Measurements from ENCODE around the gene SETD5.

Gene SETD5

DNA sequence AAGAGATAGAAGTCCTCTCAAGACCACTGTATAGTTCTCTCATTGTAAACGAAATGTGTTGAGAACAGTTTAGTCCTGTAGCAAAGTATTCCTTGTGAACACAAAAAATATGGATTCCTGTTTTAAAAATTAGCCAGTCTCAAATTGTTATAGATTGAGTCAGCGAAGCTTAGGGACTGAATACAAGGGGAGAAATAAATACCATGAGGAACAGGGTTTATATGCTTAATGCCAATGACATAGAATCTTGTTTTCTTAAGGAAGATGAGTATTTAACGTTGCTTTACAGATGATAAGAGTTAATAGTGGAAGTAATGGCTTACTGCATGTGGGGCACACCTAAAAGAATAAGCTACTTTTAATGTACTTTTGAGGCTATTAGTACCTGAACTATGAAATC, 37.9 kb downstream of the SETD5 start:
- H3K9me3 ChIP-seq (ENCODE audit: insufficient read depth, low read depth, low read length): no peaks in the 10 kb centered on the region
- H3K36me3 ChIP-seq (ENCODE audit: insufficient read depth, low read length): peaks cover 100% of the 10 kb centered on the region
- no peak overlapping the region for H3K4me3 ChIP-seq (ENCODE audit: low read length, poor library complexity, severe bottlenecking)
- TF ChIP-seq, protein P1, sequence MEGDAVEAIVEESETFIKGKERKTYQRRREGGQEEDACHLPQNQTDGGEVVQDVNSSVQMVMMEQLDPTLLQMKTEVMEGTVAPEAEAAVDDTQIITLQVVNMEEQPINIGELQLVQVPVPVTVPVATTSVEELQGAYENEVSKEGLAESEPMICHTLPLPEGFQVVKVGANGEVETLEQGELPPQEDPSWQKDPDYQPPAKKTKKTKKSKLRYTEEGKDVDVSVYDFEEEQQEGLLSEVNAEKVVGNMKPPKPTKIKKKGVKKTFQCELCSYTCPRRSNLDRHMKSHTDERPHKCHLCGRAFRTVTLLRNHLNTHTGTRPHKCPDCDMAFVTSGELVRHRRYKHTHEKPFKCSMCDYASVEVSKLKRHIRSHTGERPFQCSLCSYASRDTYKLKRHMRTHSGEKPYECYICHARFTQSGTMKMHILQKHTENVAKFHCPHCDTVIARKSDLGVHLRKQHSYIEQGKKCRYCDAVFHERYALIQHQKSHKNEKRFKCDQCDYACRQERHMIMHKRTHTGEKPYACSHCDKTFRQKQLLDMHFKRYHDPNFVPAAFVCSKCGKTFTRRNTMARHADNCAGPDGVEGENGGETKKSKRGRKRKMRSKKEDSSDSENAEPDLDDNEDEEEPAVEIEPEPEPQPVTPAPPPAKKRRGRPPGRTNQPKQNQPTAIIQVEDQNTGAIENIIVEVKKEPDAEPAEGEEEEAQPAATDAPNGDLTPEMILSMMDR (conservative IDR thresholded peaks at IDR 0.05; ENCODE audit: low read length): no peak
- TF ChIP-seq EZH2phosphoT487 (IDR thresholded peaks at IDR 0.05; ENCODE audit: borderline replicate concordance): no peak
- no peak overlapping the region for H3K4me2 ChIP-seq (ENCODE audit: low read depth, low read length, poor library complexity, severe bottlenecking)
- no peaks in the 10 kb centered on the region for H3K9me2 ChIP-seq (replicated peaks; ENCODE audit: low read depth, low read length)
- H2AFZ ChIP-seq (ENCODE audit: low read length): no peak overlapping the region
- H3F3A ChIP-seq (ENCODE audit: low read depth): no peaks in the 10 kb centered on the region
- H3K4me1 ChIP-seq (ENCODE audit: insufficient read depth, low read length, poor library complexity, severe bottlenecking): no peaks in the 10 kb centered on the region
- no peaks in the 10 kb centered on the region for H3K27me3 ChIP-seq (ENCODE audit: insufficient read depth, low read length, poor library complexity, severe bottlenecking)
- H4K20me1 ChIP-seq (ENCODE audit: insufficient read depth, low read length, poor library complexity, severe bottlenecking): peaks cover 30% of the 10 kb centered on the region
- no peak overlapping the region for H3K9ac ChIP-seq (ENCODE audit: low read depth, low read length, poor library complexity, severe bottlenecking)
- H3K79me2 ChIP-seq (ENCODE audit: insufficient read depth, low read length): peaks cover 3% of the 10 kb centered on the region; the same call in 1 of the 2 replicates

DNA sequence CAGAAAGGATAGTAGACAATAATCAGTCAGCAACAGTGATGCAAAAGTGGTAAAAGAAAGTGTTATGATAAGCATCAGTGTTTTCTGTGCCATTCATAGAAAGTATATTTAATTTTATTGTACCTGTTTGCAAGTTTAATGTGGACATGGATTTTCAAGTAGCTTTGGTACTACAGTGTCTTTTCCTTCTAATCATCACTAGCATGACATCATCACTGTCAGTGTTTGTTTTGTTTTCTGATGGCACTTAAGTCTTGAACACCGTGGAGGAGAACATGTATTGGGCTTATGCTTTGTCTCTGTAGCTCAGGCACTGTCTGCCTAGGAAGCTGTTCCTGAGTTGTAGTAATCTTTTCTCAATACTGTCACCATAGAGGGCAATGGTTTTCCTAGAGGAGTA, 41.9 kb downstream of the SETD5 start:
- H3K4me1 ChIP-seq (ENCODE audit: insufficient read depth, low read length, poor library complexity, severe bottlenecking): no peaks in the 10 kb centered on the region
- no peaks in the 10 kb centered on the region for H3F3A ChIP-seq (ENCODE audit: low read depth)
- no peak overlapping the region for H3K4me3 ChIP-seq (ENCODE audit: low read length, poor library complexity, severe bottlenecking)
- H4K20me1 ChIP-seq (ENCODE audit: insufficient read depth, low read length, poor library complexity, severe bottlenecking): peaks cover 20% of the 10 kb centered on the region
- H2AFZ ChIP-seq (ENCODE audit: low read length): no peak overlapping the region
- no peak for TF ChIP-seq EZH2phosphoT487 (IDR thresholded peaks at IDR 0.05; ENCODE audit: borderline replicate concordance)
- TF ChIP-seq, protein P1 (conservative IDR thresholded peaks at IDR 0.05; ENCODE audit: low read length): no peak
- no peaks in the 10 kb centered on the region for H3K79me2 ChIP-seq (ENCODE audit: insufficient read depth, low read length)
- H3K9me3 ChIP-seq (ENCODE audit: insufficient read depth, low read depth, low read length): no peaks in the 10 kb centered on the region
- no peak overlapping the region for H3K4me2 ChIP-seq (ENCODE audit: low read depth, low read length, poor library complexity, severe bottlenecking)
- H3K9ac ChIP-seq (ENCODE audit: low read depth, low read length, poor library complexity, severe bottlenecking): no peak overlapping the region
- no peaks in the 10 kb centered on the region for H3K27me3 ChIP-seq (ENCODE audit: insufficient read depth, low read length, poor library complexity, severe bottlenecking)
- peaks cover 100% of the 10 kb centered on the region for H3K36me3 ChIP-seq (ENCODE audit: insufficient read depth, low read length)
- H3K9me2 ChIP-seq (replicated peaks; ENCODE audit: low read depth, low read length): no peaks in the 10 kb centered on the region

DNA sequence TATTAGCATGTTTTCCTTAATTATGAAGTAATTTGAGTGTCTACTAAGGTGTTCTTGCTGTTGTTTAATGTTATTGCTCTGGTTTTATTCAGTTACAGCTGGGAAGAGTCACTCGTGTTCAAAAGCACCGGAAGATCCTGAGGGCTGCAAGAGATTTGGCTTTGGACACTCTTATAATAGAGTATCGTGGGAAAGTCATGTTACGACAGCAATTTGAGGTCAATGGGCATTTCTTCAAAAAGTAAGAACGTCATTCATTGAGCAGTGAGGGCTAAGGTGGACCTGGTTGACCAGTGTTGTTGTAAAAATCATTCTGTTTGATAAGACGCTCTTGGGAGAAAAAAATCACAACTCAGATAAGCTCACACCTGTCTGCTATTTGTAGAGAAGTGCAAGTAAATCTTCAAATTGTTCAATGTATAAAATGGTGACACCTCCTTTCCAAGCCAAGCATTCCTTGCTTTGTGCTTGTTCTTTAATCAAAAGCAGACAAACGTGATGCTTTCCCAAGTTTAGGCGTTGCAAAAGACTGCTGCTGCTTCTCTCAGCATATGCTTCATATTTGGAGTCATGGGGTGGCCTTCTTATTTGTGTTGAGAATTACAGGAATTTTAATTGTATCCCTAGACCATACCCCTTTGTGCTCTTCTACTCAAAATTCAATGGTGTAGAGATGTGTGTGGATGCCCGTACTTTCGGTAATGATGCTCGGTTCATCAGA, 44.2 kb downstream of the SETD5 start:
- Histone ChIP-seq H3F3A (ENCODE audit: low read depth) (no peaks in the 10 kb centered on the region), H2AFZ (ENCODE audit: low read length) (no peak overlapping the region), H3K4me1 (ENCODE audit: insufficient read depth, low read length, poor library complexity, severe bottlenecking) (no peaks in the 10 kb centered on the region), H3K9me2 (replicated peaks; ENCODE audit: low read depth, low read length) (no peaks in the 10 kb centered on the region), H3K27me3 (ENCODE audit: insufficient read depth, low read length, poor library complexity, severe bottlenecking) (no peaks in the 10 kb centered on the region), H3K4me2 (ENCODE audit: low read depth, low read length, poor library complexity, severe bottlenecking) (no peak overlapping the region), H3K9ac (ENCODE audit: low read depth, low read length, poor library complexity, severe bottlenecking) (no peak overlapping the region), H4K20me1 (ENCODE audit: insufficient read depth, low read length, poor library complexity, severe bottlenecking) (peaks cover 20% of the 10 kb centered on the region), H3K4me3 (ENCODE audit: low read length, poor library complexity, severe bottlenecking) (no peak overlapping the region), H3K36me3 (ENCODE audit: insufficient read depth, low read length) (peaks cover 96% of the 10 kb centered on the region), H3K79me2 (ENCODE audit: insufficient read depth, low read length) (no peaks in the 10 kb centered on the region), H3K9me3 (ENCODE audit: insufficient read depth, low read depth, low read length) (no peaks in the 10 kb centered on the region)
- no peak for TF ChIP-seq EZH2phosphoT487 (IDR thresholded peaks at IDR 0.05; ENCODE audit: borderline replicate concordance)
- TF ChIP-seq, protein P1 (conservative IDR thresholded peaks at IDR 0.05; ENCODE audit: low read length): no peak

Measured in Loucy (cell line).